Measurements from ENCODE around the gene MYO1D.

MYO1D gene

GRCh38 chr17:32846143-32846542, 30.8 kb downstream of the MYO1D start:
- peaks cover 0 to 3% (median 0%) of the 10 kb centered on the region in 3 experiments for H3K27me3 ChIP-seq (ENCODE audit: control insufficient read depth in 3 of 3, insufficient read depth in 3 of 3, low read depth in 1 of 3, low read length in 3 of 3)
- no peak overlapping the region for H3K27ac ChIP-seq (replicated peaks; ENCODE audit: low read length)
- no peaks in the 10 kb centered on the region for H3K79me1 ChIP-seq (ENCODE audit: low read depth, low read length)
- no peak overlapping the region for H3K18ac ChIP-seq (ENCODE audit: low read length)
- WGBS, 2 donors (ENCODE audit: extremely low coverage in 2 of 2, insufficient read length in 2 of 2, insufficient replicate concordance in 1 of 2): no CpG with 5 or more reads among the region's 1 CpG
- H4K8ac ChIP-seq (ENCODE audit: low read depth, low read length): no peak overlapping the region
- no peak overlapping the region for H3K4me3 ChIP-seq (ENCODE audit: low read length in 2 of 2)
- no peak overlapping the region for H3K23ac ChIP-seq (ENCODE audit: low read depth, low read length, poor library complexity)
- no peak overlapping the region for H2AK5ac ChIP-seq (ENCODE audit: low read depth, low read length)
- no peaks in the 10 kb centered on the region for H3K36me3 ChIP-seq (replicated peaks in 1 of 2; ENCODE audit: control insufficient read depth in 2 of 2, insufficient read depth in 2 of 2, low read length in 2 of 2)
- no peak overlapping the region for H2BK15ac ChIP-seq (ENCODE audit: low read length)
- H3K14ac ChIP-seq (ENCODE audit: low read length): no peak overlapping the region
- H2BK120ac ChIP-seq (ENCODE audit: low read depth, low read length): no peak overlapping the region
- H3K9ac ChIP-seq (ENCODE audit: low read depth, low read length, poor library complexity): no peak overlapping the region
- H4K91ac ChIP-seq (ENCODE audit: low read depth, low read length, poor library complexity): no peak overlapping the region
- H3K9me3 ChIP-seq (replicated peaks in 1 of 2; ENCODE audit: control insufficient read depth in 2 of 2, insufficient read depth in 1 of 2, low read depth in 1 of 2, low read length in 2 of 2): no peaks in the 10 kb centered on the region
- no peak for DNase-seq (ENCODE audit: low spot score)
- H2BK12ac ChIP-seq (ENCODE audit: low read length): no peak overlapping the region
- no peaks in the 10 kb centered on the region for H3K4me1 ChIP-seq (ENCODE audit: control insufficient read depth in 2 of 2, insufficient read depth in 1 of 2, low read depth in 1 of 2, low read length in 2 of 2)
- no peak overlapping the region for H2AFZ ChIP-seq (ENCODE audit: low read length)
- H3K4ac ChIP-seq (ENCODE audit: low read length): no peak overlapping the region
- H3K4me2 ChIP-seq (ENCODE audit: insufficient read depth, low read length, poor library complexity, severe bottlenecking): no peak overlapping the region
- H2BK5ac ChIP-seq (ENCODE audit: low read length): no peak overlapping the region

GRCh38 chr17:32840241-32840640, 36.7 kb downstream of the MYO1D start:
- no peaks in the 10 kb centered on the region for H3K4me1 ChIP-seq (ENCODE audit: control insufficient read depth in 2 of 2, insufficient read depth in 1 of 2, low read depth in 1 of 2, low read length in 2 of 2)
- no peaks in the 10 kb centered on the region for H3K36me3 ChIP-seq (replicated peaks in 1 of 2; ENCODE audit: control insufficient read depth in 2 of 2, insufficient read depth in 2 of 2, low read length in 2 of 2)
- H3K9ac ChIP-seq (ENCODE audit: low read depth, low read length, poor library complexity): no peak overlapping the region
- no peaks in the 10 kb centered on the region for H3K27me3 ChIP-seq (ENCODE audit: control insufficient read depth in 3 of 3, insufficient read depth in 3 of 3, low read depth in 1 of 3, low read length in 3 of 3)
- no peak for DNase-seq (ENCODE audit: low spot score)
- no peaks in the 10 kb centered on the region for H3K79me1 ChIP-seq (ENCODE audit: low read depth, low read length)
- H2BK120ac ChIP-seq (ENCODE audit: low read depth, low read length): no peak overlapping the region
- no peak overlapping the region for H3K4me2 ChIP-seq (ENCODE audit: insufficient read depth, low read length, poor library complexity, severe bottlenecking)
- no peak overlapping the region for H4K91ac ChIP-seq (ENCODE audit: low read depth, low read length, poor library complexity)
- H2BK12ac ChIP-seq (ENCODE audit: low read length): no peak overlapping the region
- H3K27ac ChIP-seq (replicated peaks; ENCODE audit: low read length): no peak overlapping the region
- H3K4me3 ChIP-seq (ENCODE audit: low read length in 2 of 2): no peak overlapping the region
- no peaks in the 10 kb centered on the region for H3K9me3 ChIP-seq (replicated peaks in 1 of 2; ENCODE audit: control insufficient read depth in 2 of 2, insufficient read depth in 1 of 2, low read depth in 1 of 2, low read length in 2 of 2)
- no peak overlapping the region for H2BK5ac ChIP-seq (ENCODE audit: low read length)
- no peak overlapping the region for H2AFZ ChIP-seq (ENCODE audit: low read length)
- H2AK5ac ChIP-seq (ENCODE audit: low read depth, low read length): no peak overlapping the region
- no peak overlapping the region for H3K14ac ChIP-seq (ENCODE audit: low read length)
- no peak overlapping the region for H3K18ac ChIP-seq (ENCODE audit: low read length)
- no peak overlapping the region for H2BK15ac ChIP-seq (ENCODE audit: low read length)
- WGBS, 2 donors (ENCODE audit: extremely low coverage in 2 of 2, insufficient read length in 2 of 2, insufficient replicate concordance in 1 of 2): 80 to 100% methylated on average over 1 of the region's 4 CpGs
- H3K4ac ChIP-seq (ENCODE audit: low read length): no peak overlapping the region
- no peak overlapping the region for H4K8ac ChIP-seq (ENCODE audit: low read depth, low read length)
- H3K23ac ChIP-seq (ENCODE audit: low read depth, low read length, poor library complexity): no peak overlapping the region

GRCh38 chr17:32836527-32836926, 40.4 kb downstream of the MYO1D start:
- Histone ChIP-seq H2AK5ac (ENCODE audit: low read depth, low read length) (no peak overlapping the region), H2BK5ac (ENCODE audit: low read length) (no peak overlapping the region), H3K36me3 (replicated peaks in 1 of 2; ENCODE audit: control insufficient read depth in 2 of 2, insufficient read depth in 2 of 2, low read length in 2 of 2) (no peaks in the 10 kb centered on the region), H4K91ac (ENCODE audit: low read depth, low read length, poor library complexity) (no peak overlapping the region), H2AFZ (ENCODE audit: low read length) (no peak overlapping the region), H2BK15ac (ENCODE audit: low read length) (no peak overlapping the region), H3K4me2 (ENCODE audit: insufficient read depth, low read length, poor library complexity, severe bottlenecking) (no peak overlapping the region), H3K9me3 (replicated peaks in 1 of 2; ENCODE audit: control insufficient read depth in 2 of 2, insufficient read depth in 1 of 2, low read depth in 1 of 2, low read length in 2 of 2) (no peaks in the 10 kb centered on the region), H2BK120ac (ENCODE audit: low read depth, low read length) (no peak overlapping the region), H3K23ac (ENCODE audit: low read depth, low read length, poor library complexity) (no peak overlapping the region), H3K4me1 (ENCODE audit: control insufficient read depth in 2 of 2, insufficient read depth in 1 of 2, low read depth in 1 of 2, low read length in 2 of 2) (no peaks in the 10 kb centered on the region), H3K18ac (ENCODE audit: low read length) (no peak overlapping the region), H3K79me1 (ENCODE audit: low read depth, low read length) (no peaks in the 10 kb centered on the region), H2BK12ac (ENCODE audit: low read length) (no peak overlapping the region), H3K27me3 (ENCODE audit: control insufficient read depth in 3 of 3, insufficient read depth in 3 of 3, low read depth in 1 of 3, low read length in 3 of 3) (peaks cover 0 to 12% (median 0%) of the 10 kb centered on the region in 3 experiments), H4K8ac (ENCODE audit: low read depth, low read length) (no peak overlapping the region), H3K14ac (ENCODE audit: low read length) (no peak overlapping the region), H3K9ac (ENCODE audit: low read depth, low read length, poor library complexity) (no peak overlapping the region), H3K4me3 (ENCODE audit: low read length in 2 of 2) (no peak overlapping the region), H3K4ac (ENCODE audit: low read length) (no peak overlapping the region), H3K27ac (replicated peaks; ENCODE audit: low read length) (no peak overlapping the region)
- WGBS, 2 donors (ENCODE audit: extremely low coverage in 2 of 2, insufficient read length in 2 of 2, insufficient replicate concordance in 1 of 2): no CpG with 5 or more reads among the region's 2 CpGs
- DNase-seq (ENCODE audit: low spot score): no peak

GRCh38 chr17:32835291-32835761, 41.6 kb downstream of the MYO1D start:
- Histone ChIP-seq H3K4me3 (ENCODE audit: low read length in 2 of 2) (no peak overlapping the region), H2AFZ (ENCODE audit: low read length) (no peak overlapping the region), H3K14ac (ENCODE audit: low read length) (no peak overlapping the region), H3K4me1 (ENCODE audit: control insufficient read depth in 2 of 2, insufficient read depth in 1 of 2, low read depth in 1 of 2, low read length in 2 of 2) (no peaks in the 10 kb centered on the region), H2BK15ac (ENCODE audit: low read length) (no peak overlapping the region), H2BK5ac (ENCODE audit: low read length) (no peak overlapping the region), H2BK120ac (ENCODE audit: low read depth, low read length) (no peak overlapping the region), H4K91ac (ENCODE audit: low read depth, low read length, poor library complexity) (no peak overlapping the region), H3K9me3 (replicated peaks in 1 of 2; ENCODE audit: control insufficient read depth in 2 of 2, insufficient read depth in 1 of 2, low read depth in 1 of 2, low read length in 2 of 2) (no peaks in the 10 kb centered on the region), H3K18ac (ENCODE audit: low read length) (no peak overlapping the region), H3K4ac (ENCODE audit: low read length) (no peak overlapping the region), H2BK12ac (ENCODE audit: low read length) (no peak overlapping the region), H3K4me2 (ENCODE audit: insufficient read depth, low read length, poor library complexity, severe bottlenecking) (no peak overlapping the region), H3K9ac (ENCODE audit: low read depth, low read length, poor library complexity) (no peak overlapping the region), H3K27ac (replicated peaks; ENCODE audit: low read length) (no peak overlapping the region), H3K79me1 (ENCODE audit: low read depth, low read length) (no peaks in the 10 kb centered on the region), H3K23ac (ENCODE audit: low read depth, low read length, poor library complexity) (no peak overlapping the region), H3K27me3 (ENCODE audit: control insufficient read depth in 3 of 3, insufficient read depth in 3 of 3, low read depth in 1 of 3, low read length in 3 of 3) (peaks cover 0 to 12% (median 0%) of the 10 kb centered on the region in 3 experiments), H3K36me3 (replicated peaks in 1 of 2; ENCODE audit: control insufficient read depth in 2 of 2, insufficient read depth in 2 of 2, low read length in 2 of 2) (no peaks in the 10 kb centered on the region), H4K8ac (ENCODE audit: low read depth, low read length) (no peak overlapping the region), H2AK5ac (ENCODE audit: low read depth, low read length) (no peak overlapping the region)
- DNase-seq (ENCODE audit: low spot score): no peak
- WGBS, 2 donors (ENCODE audit: extremely low coverage in 2 of 2, insufficient read length in 2 of 2, insufficient replicate concordance in 1 of 2): no CpG with 5 or more reads among the region's 2 CpGs
